Measurements from ENCODE around the gene RPL32.
"Not testable (repeated sequence)": the region's sequence is repeated elsewhere in the genome, so short reads cannot be mapped to it uniquely, and the experiment has no call there.

The RPL32 gene

GRCh38 chr3:12796171-12797123 is 44.9 kb downstream of the RPL32 start, which contains the start of gene CAND2:
TSS of gene CAND2 (plus strand) at chr3:12796680. CDS start at chr3:12796721, 41 bp downstream.
- WGBS (ENCODE audit: insufficient coverage) = 5% methylated on average over 55 of the region's 61 CpGs
- ChIA-PET POLR2A (interaction anchor here (0.9 kb wide), 1 partner anchor 14 kb away, joined by 3 read pairs; no protein-coding TSS in a partner anchor), CTCF (interaction anchor here (0.9 to 2.8 kb wide), 7 partner anchors 9 to 44 kb away, joined by 3 to 11 read pairs (median 4); no protein-coding TSS in a partner anchor)
- peak; percentile 40 to 63 (median 56) for DNase-seq
- H3K27ac ChIP-seq (ENCODE audit: insufficient read depth in 1 of 2, low read depth in 1 of 2, low read length in 2 of 2, poor library complexity in 1 of 2, severe bottlenecking in 2 of 2) = no peak within 1 kb of the TSS
- H3K4me3 ChIP-seq (ENCODE audit: control insufficient read depth in 1 of 7, extremely low read depth in 1 of 7, insufficient read depth in 4 of 7, low read depth in 2 of 7, low read length in 6 of 7) = peak within 1 kb of the TSS; percentile 55 to 78 (median 72)
- H3K27me3 ChIP-seq (replicated peaks in 2 of 5; ENCODE audit: control insufficient read depth in 4 of 5, insufficient read depth in 5 of 5, low read length in 4 of 5) = peaks cover 0 to 6% (median 0%) of the 10 kb centered on the region in 5 experiments
- no peaks in the 10 kb centered on the region for H3K36me3 ChIP-seq (ENCODE audit: control insufficient read depth in 4 of 4, insufficient read depth in 4 of 4, low read length in 3 of 4)
- no peaks in the 10 kb centered on the region for H3K9me3 ChIP-seq (ENCODE audit: control extremely low read depth in 1 of 5, control insufficient read depth in 4 of 5, insufficient read depth in 2 of 5, low read depth in 1 of 5, low read length in 4 of 5)
- H3K4me1 ChIP-seq (ENCODE audit: control extremely low read depth in 1 of 4, control insufficient read depth in 4 of 4, insufficient read depth in 4 of 4, low read length in 3 of 4) = peaks cover 0 to 12% (median 8%) of the 10 kb centered on the region in 4 experiments

- no peak for DNase-seq
- H3K4me1 ChIP-seq (ENCODE audit: control extremely low read depth in 1 of 4, control insufficient read depth in 4 of 4, insufficient read depth in 4 of 4, low read length in 3 of 4) = peaks cover 0 to 12% (median 8%) of the 10 kb centered on the region in 4 experiments
- H3K9me3 ChIP-seq (ENCODE audit: control extremely low read depth in 1 of 5, control insufficient read depth in 4 of 5, insufficient read depth in 2 of 5, low read depth in 1 of 5, low read length in 4 of 5) = no peaks in the 10 kb centered on the region
- CTCF ChIA-PET = no interaction called here
- WGBS (ENCODE audit: insufficient coverage) = 100% methylated on average over 5 of the region's 5 CpGs
- H3K27me3 ChIP-seq (replicated peaks in 2 of 5; ENCODE audit: control insufficient read depth in 4 of 5, insufficient read depth in 5 of 5, low read length in 4 of 5) = peaks cover 0 to 6% (median 0%) of the 10 kb centered on the region in 5 experiments
- no peaks in the 10 kb centered on the region for H3K36me3 ChIP-seq (ENCODE audit: control insufficient read depth in 4 of 4, insufficient read depth in 4 of 4, low read length in 3 of 4)
- POLR2A ChIA-PET = no interaction called here
- no peak overlapping the region for H3K27ac ChIP-seq (ENCODE audit: insufficient read depth in 1 of 2, low read depth in 1 of 2, low read length in 2 of 2, poor library complexity in 1 of 2, severe bottlenecking in 2 of 2)
- no peak overlapping the region for H3K4me3 ChIP-seq (ENCODE audit: control insufficient read depth in 1 of 7, extremely low read depth in 1 of 7, insufficient read depth in 4 of 7, low read depth in 2 of 7, low read length in 6 of 7)
These were observed 47.7 kb downstream of the RPL32 start for GRCh38 chr3:12793701-12794100.

- ChIA-PET CTCF (interaction anchor here (1.0 kb wide), 1 partner anchor 18 kb away, joined by 3 read pairs; no protein-coding TSS in a partner anchor), POLR2A (no interaction called here)
- Histone ChIP-seq H3K4me3 (ENCODE audit: control insufficient read depth in 1 of 7, extremely low read depth in 1 of 7, insufficient read depth in 4 of 7, low read depth in 2 of 7, low read length in 6 of 7) (no peak overlapping the region), H3K27ac (ENCODE audit: insufficient read depth in 1 of 2, low read depth in 1 of 2, low read length in 2 of 2, poor library complexity in 1 of 2, severe bottlenecking in 2 of 2) (no peak overlapping the region), H3K36me3 (ENCODE audit: control insufficient read depth in 4 of 4, insufficient read depth in 4 of 4, low read length in 3 of 4) (no peaks in the 10 kb centered on the region), H3K27me3 (replicated peaks in 2 of 5; ENCODE audit: control insufficient read depth in 4 of 5, insufficient read depth in 5 of 5, low read length in 4 of 5) (peaks cover 0 to 6% (median 0%) of the 10 kb centered on the region in 5 experiments), H3K4me1 (ENCODE audit: control extremely low read depth in 1 of 4, control insufficient read depth in 4 of 4, insufficient read depth in 4 of 4, low read length in 3 of 4) (peaks cover 0 to 6% (median 5%) of the 10 kb centered on the region in 4 experiments), H3K9me3 (ENCODE audit: control extremely low read depth in 1 of 5, control insufficient read depth in 4 of 5, insufficient read depth in 2 of 5, low read depth in 1 of 5, low read length in 4 of 5) (no peaks in the 10 kb centered on the region)
- no peak for DNase-seq
- WGBS (ENCODE audit: insufficient coverage) = 80% methylated on average over 1 of the region's 1 CpG
These were observed 49.9 kb downstream of the RPL32 start for GRCh38 chr3:12791430-12791829.

- WGBS (ENCODE audit: insufficient coverage) = 91% methylated on average over 20 of the region's 23 CpGs
- H3K27me3 ChIP-seq (replicated peaks in 2 of 5; ENCODE audit: control insufficient read depth in 4 of 5, insufficient read depth in 5 of 5, low read length in 4 of 5); H3K9me3 ChIP-seq (ENCODE audit: control extremely low read depth in 1 of 5, control insufficient read depth in 4 of 5, insufficient read depth in 2 of 5, low read depth in 1 of 5, low read length in 4 of 5); H3K27ac ChIP-seq (ENCODE audit: insufficient read depth in 1 of 2, low read depth in 1 of 2, low read length in 2 of 2, poor library complexity in 1 of 2, severe bottlenecking in 2 of 2); H3K4me1 ChIP-seq (ENCODE audit: control extremely low read depth in 1 of 4, control insufficient read depth in 4 of 4, insufficient read depth in 4 of 4, low read length in 3 of 4); POLR2A ChIA-PET; H3K36me3 ChIP-seq (ENCODE audit: control insufficient read depth in 4 of 4, insufficient read depth in 4 of 4, low read length in 3 of 4); DNase-seq; H3K4me3 ChIP-seq (ENCODE audit: control insufficient read depth in 1 of 7, extremely low read depth in 1 of 7, insufficient read depth in 4 of 7, low read depth in 2 of 7, low read length in 6 of 7): not testable (repeated sequence)
- CTCF ChIA-PET = interaction anchor here (0.8 to 3.1 kb wide), 10 partner anchors 8 to 107 kb away, joined by 3 to 30 read pairs (median 5); partner anchors contain the start of gene CAND2
These were observed 53.2 kb downstream of the RPL32 start for GRCh38 chr3:12787967-12788690.

GRCh38 chr3:12787346-12787745 is 54.0 kb downstream of the RPL32 start:
- not testable (repeated sequence) for H3K4me3 ChIP-seq (ENCODE audit: control insufficient read depth in 1 of 7, extremely low read depth in 1 of 7, insufficient read depth in 4 of 7, low read depth in 2 of 7, low read length in 6 of 7); H3K4me1 ChIP-seq (ENCODE audit: control extremely low read depth in 1 of 4, control insufficient read depth in 4 of 4, insufficient read depth in 4 of 4, low read length in 3 of 4); H3K9me3 ChIP-seq (ENCODE audit: control extremely low read depth in 1 of 5, control insufficient read depth in 4 of 5, insufficient read depth in 2 of 5, low read depth in 1 of 5, low read length in 4 of 5); H3K27ac ChIP-seq (ENCODE audit: insufficient read depth in 1 of 2, low read depth in 1 of 2, low read length in 2 of 2, poor library complexity in 1 of 2, severe bottlenecking in 2 of 2); H3K36me3 ChIP-seq (ENCODE audit: control insufficient read depth in 4 of 4, insufficient read depth in 4 of 4, low read length in 3 of 4); H3K27me3 ChIP-seq (replicated peaks in 2 of 5; ENCODE audit: control insufficient read depth in 4 of 5, insufficient read depth in 5 of 5, low read length in 4 of 5)
- CTCF ChIA-PET = interaction anchor here (0.7 to 3.1 kb wide), 12 partner anchors 9 to 108 kb away, joined by 3 to 30 read pairs (median 4); partner anchors contain the start of gene CAND2
- 44% methylated on average over 7 of the region's 9 CpGs for WGBS (ENCODE audit: insufficient coverage)
- peak in 2 of 3 donors; percentile 56 to 78 for DNase-seq
- POLR2A ChIA-PET = interaction anchor here (0.8 kb wide), 1 partner anchor 23 kb away, joined by 3 read pairs; no protein-coding TSS in a partner anchor

- ChIA-PET POLR2A (interaction anchor here (0.6 kb wide), 1 partner anchor 242 kb away, joined by 8 read pairs; no protein-coding TSS in a partner anchor), CTCF (interaction anchor here (0.9 kb wide), 1 partner anchor 38 kb away, joined by 3 read pairs; no protein-coding TSS in a partner anchor)
- Histone ChIP-seq H3K4me1 (ENCODE audit: control extremely low read depth in 1 of 4, control insufficient read depth in 4 of 4, insufficient read depth in 4 of 4, low read length in 3 of 4) (no peaks in the 10 kb centered on the region), H3K4me3 (ENCODE audit: control insufficient read depth in 1 of 7, extremely low read depth in 1 of 7, insufficient read depth in 4 of 7, low read depth in 2 of 7, low read length in 6 of 7) (no peak overlapping the region), H3K9me3 (ENCODE audit: control extremely low read depth in 1 of 5, control insufficient read depth in 4 of 5, insufficient read depth in 2 of 5, low read depth in 1 of 5, low read length in 4 of 5) (no peaks in the 10 kb centered on the region), H3K27ac (ENCODE audit: insufficient read depth in 1 of 2, low read depth in 1 of 2, low read length in 2 of 2, poor library complexity in 1 of 2, severe bottlenecking in 2 of 2) (no peak overlapping the region), H3K36me3 (ENCODE audit: control insufficient read depth in 4 of 4, insufficient read depth in 4 of 4, low read length in 3 of 4) (no peaks in the 10 kb centered on the region), H3K27me3 (replicated peaks in 2 of 5; ENCODE audit: control insufficient read depth in 4 of 5, insufficient read depth in 5 of 5, low read length in 4 of 5) (peaks cover 0 to 3% (median 0%) of the 10 kb centered on the region in 5 experiments)
- 90% methylated on average over 4 of the region's 4 CpGs for WGBS (ENCODE audit: insufficient coverage)
- no peak for DNase-seq
These were observed 56.3 kb downstream of the RPL32 start for GRCh38 chr3:12785096-12785495.
